Bronchial smooth muscle cell (primary cell): ENCODE data around the gene TBC1D4. TPM values are rescaled to one million over a fixed set of nuclear protein-coding genes. Genes with fewer than 3 reads are reported as not detected.

ENCODE experiments used
- total RNA-seq: library from RNA; depleted of rRNA; stranded (reverse); fragments of >200 nt; gene quantifications from 2 replicates; pipeline ENCODE4 v1.2.1, GENCODE V29; 2014

The TBC1D4 gene, protein sequence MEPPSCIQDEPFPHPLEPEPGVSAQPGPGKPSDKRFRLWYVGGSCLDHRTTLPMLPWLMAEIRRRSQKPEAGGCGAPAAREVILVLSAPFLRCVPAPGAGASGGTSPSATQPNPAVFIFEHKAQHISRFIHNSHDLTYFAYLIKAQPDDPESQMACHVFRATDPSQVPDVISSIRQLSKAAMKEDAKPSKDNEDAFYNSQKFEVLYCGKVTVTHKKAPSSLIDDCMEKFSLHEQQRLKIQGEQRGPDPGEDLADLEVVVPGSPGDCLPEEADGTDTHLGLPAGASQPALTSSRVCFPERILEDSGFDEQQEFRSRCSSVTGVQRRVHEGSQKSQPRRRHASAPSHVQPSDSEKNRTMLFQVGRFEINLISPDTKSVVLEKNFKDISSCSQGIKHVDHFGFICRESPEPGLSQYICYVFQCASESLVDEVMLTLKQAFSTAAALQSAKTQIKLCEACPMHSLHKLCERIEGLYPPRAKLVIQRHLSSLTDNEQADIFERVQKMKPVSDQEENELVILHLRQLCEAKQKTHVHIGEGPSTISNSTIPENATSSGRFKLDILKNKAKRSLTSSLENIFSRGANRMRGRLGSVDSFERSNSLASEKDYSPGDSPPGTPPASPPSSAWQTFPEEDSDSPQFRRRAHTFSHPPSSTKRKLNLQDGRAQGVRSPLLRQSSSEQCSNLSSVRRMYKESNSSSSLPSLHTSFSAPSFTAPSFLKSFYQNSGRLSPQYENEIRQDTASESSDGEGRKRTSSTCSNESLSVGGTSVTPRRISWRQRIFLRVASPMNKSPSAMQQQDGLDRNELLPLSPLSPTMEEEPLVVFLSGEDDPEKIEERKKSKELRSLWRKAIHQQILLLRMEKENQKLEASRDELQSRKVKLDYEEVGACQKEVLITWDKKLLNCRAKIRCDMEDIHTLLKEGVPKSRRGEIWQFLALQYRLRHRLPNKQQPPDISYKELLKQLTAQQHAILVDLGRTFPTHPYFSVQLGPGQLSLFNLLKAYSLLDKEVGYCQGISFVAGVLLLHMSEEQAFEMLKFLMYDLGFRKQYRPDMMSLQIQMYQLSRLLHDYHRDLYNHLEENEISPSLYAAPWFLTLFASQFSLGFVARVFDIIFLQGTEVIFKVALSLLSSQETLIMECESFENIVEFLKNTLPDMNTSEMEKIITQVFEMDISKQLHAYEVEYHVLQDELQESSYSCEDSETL (N-terminal part only)
- total RNA-seq = 9.7 and 12.5 TPM in 2 replicates

DNA sequence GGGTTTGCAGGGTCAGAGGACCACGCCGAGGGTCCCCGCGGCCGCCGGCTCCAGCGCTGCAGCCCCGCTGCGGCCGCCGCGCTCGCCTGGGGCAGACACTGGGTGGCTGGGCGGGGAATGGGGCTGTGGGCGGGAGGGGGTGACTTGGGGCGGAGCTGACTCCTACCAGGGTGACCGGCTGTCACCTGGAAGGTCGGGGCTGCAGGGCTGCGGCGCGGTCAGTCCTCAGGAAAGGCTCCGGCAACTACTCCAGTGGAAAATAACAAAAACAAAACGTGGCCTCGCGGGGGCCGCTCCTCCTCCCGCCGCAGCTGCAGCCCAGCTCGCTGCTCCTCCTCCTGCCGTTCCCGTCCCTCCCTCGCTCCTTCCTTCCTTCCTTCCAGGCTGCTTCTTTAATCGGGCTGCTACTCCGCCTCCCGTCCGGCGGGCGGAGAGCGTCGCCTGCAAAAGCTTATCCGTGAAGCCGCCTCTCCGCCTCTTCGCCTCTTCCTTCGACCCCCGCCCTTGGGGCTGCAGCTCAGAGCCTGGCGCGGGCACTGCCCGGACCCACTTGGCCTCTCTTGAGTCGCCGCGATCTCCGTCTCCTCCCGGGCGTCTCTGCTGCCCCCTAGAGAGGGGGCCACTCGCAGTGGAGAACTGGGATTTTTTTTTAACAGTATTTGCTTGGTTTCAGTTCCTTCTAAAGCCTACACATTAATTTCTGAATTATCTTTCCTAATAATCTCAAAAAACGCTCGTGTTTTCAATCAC, at the start of gene TBC1D4:
Gene TBC1D4 (minus strand): TSS at position 100 of the 750 bp plus-strand sequence. CDS start 402 bp downstream, outside the sequence.

Other genes starting within 250 kb of the TBC1D4 start
- gene COMMD6, start 55.7 kb upstream of the TBC1D4 start, total RNA-seq = 66.5 and 140 TPM in 2 replicates
- 14.8 and 26.5 TPM in 2 replicates for gene UCHL3, start 67.6 kb upstream of the TBC1D4 start, total RNA-seq
- 29.3 and 54.1 TPM in 2 replicates for gene LMO7, start 154.2 kb upstream of the TBC1D4 start, total RNA-seq